Measurements from ENCODE around the gene SLC22A4. TPM values are rescaled to one million over a fixed set of nuclear protein-coding genes. Genes with fewer than 3 reads are reported as not detected.

SLC22A4 gene
- polyA plus RNA-seq, 1 experiment = 19.3 TPM

- Histone ChIP-seq H3K27me3 (ENCODE audit: control insufficient read depth, insufficient read depth, low read length) (no peaks in the 10 kb centered on the region; the same call in 1 of the 2 replicates), H3K36me3 (ENCODE audit: control insufficient read depth, insufficient read depth, low read length) (peaks cover 2% of the 10 kb centered on the region), H3K4me3 (ENCODE audit: low read depth, low read length) (no peak overlapping the region)
- CTCF ChIA-PET = interaction anchor here (0.6 to 1.6 kb wide), 4 partner anchors 21 to 149 kb away, joined by 3 to 4 read pairs (median 4); no protein-coding TSS in a partner anchor
- POLR2A ChIA-PET = no interaction called here
- no peak for DNase-seq (ENCODE audit: low read depth)
- TF ChIP-seq, protein P1, sequence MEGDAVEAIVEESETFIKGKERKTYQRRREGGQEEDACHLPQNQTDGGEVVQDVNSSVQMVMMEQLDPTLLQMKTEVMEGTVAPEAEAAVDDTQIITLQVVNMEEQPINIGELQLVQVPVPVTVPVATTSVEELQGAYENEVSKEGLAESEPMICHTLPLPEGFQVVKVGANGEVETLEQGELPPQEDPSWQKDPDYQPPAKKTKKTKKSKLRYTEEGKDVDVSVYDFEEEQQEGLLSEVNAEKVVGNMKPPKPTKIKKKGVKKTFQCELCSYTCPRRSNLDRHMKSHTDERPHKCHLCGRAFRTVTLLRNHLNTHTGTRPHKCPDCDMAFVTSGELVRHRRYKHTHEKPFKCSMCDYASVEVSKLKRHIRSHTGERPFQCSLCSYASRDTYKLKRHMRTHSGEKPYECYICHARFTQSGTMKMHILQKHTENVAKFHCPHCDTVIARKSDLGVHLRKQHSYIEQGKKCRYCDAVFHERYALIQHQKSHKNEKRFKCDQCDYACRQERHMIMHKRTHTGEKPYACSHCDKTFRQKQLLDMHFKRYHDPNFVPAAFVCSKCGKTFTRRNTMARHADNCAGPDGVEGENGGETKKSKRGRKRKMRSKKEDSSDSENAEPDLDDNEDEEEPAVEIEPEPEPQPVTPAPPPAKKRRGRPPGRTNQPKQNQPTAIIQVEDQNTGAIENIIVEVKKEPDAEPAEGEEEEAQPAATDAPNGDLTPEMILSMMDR (IDR thresholded peaks at IDR 0.05; ENCODE audit: insufficient read depth, low read depth, low read length) = no peak
Measured at GRCh38 chr5:132277971-132278853, 16.0 kb upstream of the SLC22A4 start.

- H3K4me3 ChIP-seq (ENCODE audit: low read depth, low read length) = no peak overlapping the region
- no peak for DNase-seq (ENCODE audit: low read depth)
- no peaks in the 10 kb centered on the region for H3K36me3 ChIP-seq (ENCODE audit: control insufficient read depth, insufficient read depth, low read length)
- TF ChIP-seq, protein P1 (IDR thresholded peaks at IDR 0.05; ENCODE audit: insufficient read depth, low read depth, low read length) = no peak
- CTCF ChIA-PET = interaction anchor here (0.8 kb wide), 1 partner anchor 41 kb away, joined by 3 read pairs; no protein-coding TSS in a partner anchor
- no peaks in the 10 kb centered on the region; the same call in 1 of the 2 replicates for H3K27me3 ChIP-seq (ENCODE audit: control insufficient read depth, insufficient read depth, low read length)
- POLR2A ChIA-PET = no interaction called here
Measured at GRCh38 chr5:132279801-132280200, 14.4 kb upstream of the SLC22A4 start.

- no peak for DNase-seq (ENCODE audit: low read depth)
- Histone ChIP-seq H3K27me3 (ENCODE audit: control insufficient read depth, insufficient read depth, low read length) (no peaks in the 10 kb centered on the region; the same call in 1 of the 2 replicates), H3K36me3 (ENCODE audit: control insufficient read depth, insufficient read depth, low read length) (no peaks in the 10 kb centered on the region), H3K4me3 (ENCODE audit: low read depth, low read length) (no peak overlapping the region)
- TF ChIP-seq, protein P1 (IDR thresholded peaks at IDR 0.05; ENCODE audit: insufficient read depth, low read depth, low read length) = no peak
- ChIA-PET POLR2A (no interaction called here), CTCF (interaction anchor here (2.0 to 3.2 kb wide), 3 partner anchors 8 to 43 kb away, joined by 11 to 19 read pairs (median 12); no protein-coding TSS in a partner anchor)
Measured at GRCh38 chr5:132280371-132281240, 13.6 kb upstream of the SLC22A4 start.

DNA sequence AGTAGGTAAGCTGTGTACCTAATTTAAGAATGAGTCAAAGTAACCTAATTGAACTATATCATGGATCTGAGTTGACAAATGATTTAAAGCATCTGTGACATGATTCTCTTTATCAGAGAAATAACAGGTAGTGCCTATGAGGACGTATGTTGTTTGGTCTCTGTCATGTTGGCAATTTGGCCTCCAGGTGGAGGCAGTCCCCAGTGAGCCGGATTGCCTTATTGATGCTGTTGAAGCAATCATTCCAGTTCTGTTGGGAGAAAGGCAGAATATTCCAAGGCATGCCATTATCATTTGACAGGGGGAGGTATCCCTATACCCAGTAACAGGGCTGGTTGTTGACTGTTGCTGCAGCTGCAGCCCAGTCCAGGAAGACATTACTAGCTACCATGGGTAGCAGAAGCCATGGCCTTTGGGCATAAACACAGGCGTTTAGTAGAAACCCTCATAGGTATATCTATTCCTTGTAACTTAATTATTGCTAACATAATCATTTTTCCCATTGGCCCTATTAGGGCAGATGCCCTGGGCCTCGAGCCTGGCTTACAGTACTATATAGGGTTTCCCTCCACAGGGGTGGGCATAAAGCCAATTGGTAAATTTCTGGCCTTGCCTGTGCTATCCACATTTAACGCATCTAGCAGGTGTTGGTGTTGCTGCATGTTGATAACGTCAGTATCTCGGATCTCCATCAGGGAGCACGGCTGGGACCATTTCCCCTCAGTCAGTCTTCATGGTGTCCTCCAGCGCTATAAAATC is 12.2 kb upstream of the SLC22A4 start:
- TF ChIP-seq, protein P1 (IDR thresholded peaks at IDR 0.05; ENCODE audit: insufficient read depth, low read depth, low read length) = no peak
- H3K27me3 ChIP-seq (ENCODE audit: control insufficient read depth, insufficient read depth, low read length) = no peaks in the 10 kb centered on the region; the same call in 1 of the 2 replicates
- H3K4me3 ChIP-seq (ENCODE audit: low read depth, low read length) = no peak overlapping the region
- CTCF ChIA-PET = interaction anchor here (1.3 to 3.2 kb wide), 5 partner anchors 9 to 44 kb away, joined by 3 to 19 read pairs (median 11); no protein-coding TSS in a partner anchor
- H3K36me3 ChIP-seq (ENCODE audit: control insufficient read depth, insufficient read depth, low read length) = no peaks in the 10 kb centered on the region
- no peak for DNase-seq (ENCODE audit: low read depth)
- POLR2A ChIA-PET = no interaction called here
